GM04504 (cell line): ENCODE measurements around the gene NF1.
"Not testable (repeated sequence)": the region's sequence is repeated elsewhere in the genome, so short reads cannot be mapped to it uniquely, and the experiment has no call there.

ENCODE experiments used
- DNase-seq: peaks from one replicate; pipeline ENCODE4 v3.0.0-alpha.2; 2012; ENCODE audit warnings: low read depth

The NF1 gene

GRCh38 chr17:31078290-31078689 lies 16.5 kb upstream of the NF1 start:
- DNase-seq, result no peak

DNA sequence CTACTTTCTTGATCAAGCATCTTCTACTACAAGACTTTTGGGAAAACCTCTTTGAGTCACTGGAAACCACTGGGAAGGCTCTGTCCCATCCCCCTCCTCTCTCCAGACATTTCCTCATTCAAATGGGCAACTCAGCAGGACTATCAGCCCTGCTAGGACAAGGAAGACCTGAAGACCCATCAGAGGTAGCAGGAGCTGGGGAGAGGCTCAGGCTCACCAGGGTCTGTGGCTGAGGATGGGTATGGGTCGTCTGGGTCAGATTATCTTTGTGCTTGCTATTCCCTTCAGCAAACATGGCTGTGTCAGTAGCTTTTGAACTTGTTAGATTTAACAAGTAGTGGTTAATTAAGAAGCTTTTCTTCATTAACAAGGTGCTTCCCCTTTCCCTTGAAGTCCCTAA lies 15.0 kb upstream of the NF1 start:
- no peak for DNase-seq

- no peak for DNase-seq
These were observed 9.2 kb upstream of the NF1 start for GRCh38 chr17:31085563-31085962.

- DNase-seq, result no peak
These were observed 5.3 kb upstream of the NF1 start for GRCh38 chr17:31089471-31089870.

DNA sequence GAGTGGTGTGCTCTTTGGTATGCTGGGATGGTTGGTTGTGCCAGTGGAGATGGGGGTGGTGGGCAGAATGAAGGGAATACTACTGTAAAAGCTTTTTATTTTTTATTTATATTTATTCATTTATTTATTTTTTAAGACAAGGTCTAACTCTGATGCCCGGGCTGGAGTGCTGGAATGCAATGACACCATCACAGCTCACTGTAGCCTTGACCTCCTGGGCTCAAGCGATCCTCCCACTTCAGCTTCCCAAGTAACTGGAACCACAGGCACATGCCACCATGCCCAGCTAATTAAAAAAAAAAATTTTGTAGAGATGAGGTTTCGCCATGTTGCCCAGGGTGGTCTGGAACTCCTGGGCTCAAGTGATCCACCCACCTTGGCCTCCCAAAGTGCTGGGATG lies 4.1 kb upstream of the NF1 start:
- not testable (repeated sequence) for DNase-seq

DNA sequence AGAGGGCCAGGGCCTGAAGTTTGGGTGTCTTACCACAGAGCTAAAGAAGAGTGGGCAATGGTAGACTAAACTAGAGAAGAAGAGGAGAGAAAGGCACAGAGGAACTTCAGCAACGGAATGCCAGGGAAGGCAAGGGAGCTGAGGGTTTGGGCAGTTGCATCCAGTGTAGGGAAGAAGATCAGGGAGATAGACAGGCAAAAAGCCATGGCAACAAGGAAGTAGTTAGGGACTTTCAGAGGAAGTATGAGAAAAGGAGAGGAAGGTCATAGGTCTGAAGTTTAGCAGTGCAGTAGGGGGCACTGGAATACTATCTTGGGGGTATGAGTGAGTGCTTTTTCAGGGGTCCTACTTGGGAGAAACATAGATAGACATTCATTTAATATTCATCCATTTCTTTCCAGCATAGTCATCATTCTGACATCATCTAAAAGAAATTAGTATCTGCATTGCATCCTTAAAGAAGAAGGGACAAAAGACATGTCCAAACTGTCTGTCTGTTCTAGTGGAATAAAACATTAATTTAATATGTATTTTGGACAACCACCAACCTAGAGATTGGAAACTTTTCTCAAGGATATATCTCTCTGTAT lies 2.2 kb upstream of the NF1 start:
- DNase-seq, result no peak

DNA sequence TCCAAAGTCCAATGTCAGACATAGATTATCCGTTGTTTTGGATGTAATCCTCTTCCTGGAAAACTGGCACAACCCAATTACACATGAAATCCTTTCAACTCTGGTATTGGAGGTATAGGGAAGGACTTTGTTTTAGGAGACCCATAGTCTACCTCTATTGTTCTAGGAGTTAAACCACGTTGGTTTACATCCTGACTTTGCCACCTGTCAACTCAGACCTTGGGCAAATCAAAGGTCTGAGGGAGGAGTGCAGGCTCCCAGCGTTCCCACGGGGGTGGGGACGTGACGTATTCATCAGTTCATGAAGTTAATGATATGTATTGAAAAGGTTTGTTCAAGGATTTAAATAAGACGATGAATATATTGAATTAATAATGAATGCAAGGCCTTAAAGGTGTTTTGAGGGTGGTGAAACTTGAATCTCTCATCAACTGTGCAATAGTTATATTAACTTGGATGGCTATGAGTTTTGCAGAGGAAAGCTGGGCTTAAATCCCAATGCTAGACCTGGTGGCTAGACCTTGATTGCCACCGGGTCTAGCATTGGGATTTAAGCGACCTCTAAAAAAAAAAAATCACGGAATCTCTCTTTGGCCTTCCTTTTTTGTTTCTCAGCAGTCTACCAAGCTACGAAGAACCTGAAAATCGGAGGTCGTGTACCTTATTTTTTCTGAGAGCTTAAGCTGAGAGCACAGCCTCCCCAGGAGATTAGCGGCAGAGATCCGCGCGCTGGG lies 744 bp upstream of the NF1 start:
- no peak for DNase-seq

DNA sequence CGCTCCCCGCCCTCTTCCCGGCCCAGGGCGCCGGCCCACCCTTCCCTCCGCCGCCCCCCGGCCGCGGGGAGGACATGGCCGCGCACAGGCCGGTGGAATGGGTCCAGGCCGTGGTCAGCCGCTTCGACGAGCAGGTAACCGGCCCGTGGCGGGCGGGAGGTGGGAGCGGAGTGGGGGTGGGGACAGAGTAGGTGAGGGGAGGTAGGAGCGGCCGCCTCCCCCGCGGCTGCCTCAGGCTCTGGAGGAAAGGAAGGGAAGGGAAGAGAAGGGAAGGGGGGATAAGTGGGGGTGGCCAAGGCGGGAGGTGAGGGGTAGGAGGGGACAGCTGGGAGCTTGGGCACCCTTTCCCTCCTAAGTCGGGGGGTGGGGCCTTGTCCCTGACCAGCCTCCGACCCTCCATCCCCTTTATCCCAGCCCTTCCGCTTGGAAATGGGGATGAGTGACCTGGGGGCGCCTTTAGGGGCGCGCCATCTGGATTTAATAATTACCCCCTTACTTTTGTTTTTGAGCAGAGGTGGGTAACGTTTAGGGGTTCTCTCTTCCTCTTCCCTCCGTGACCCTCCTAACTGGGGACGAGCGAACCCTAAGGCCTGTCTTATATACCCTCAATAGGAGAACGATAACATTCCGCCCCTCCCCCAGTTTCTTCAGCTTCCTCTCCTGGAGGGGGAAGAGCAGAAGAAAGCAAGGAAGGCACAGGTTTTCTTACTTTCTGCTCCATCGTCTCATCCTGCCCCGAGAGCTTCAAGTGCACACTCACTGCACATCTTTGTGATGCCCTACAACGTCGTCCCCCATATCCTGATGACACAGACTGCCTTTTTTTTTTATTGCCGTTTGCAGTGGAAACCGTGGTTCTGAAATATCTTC lies 694 bp downstream of the NF1 start:
- DNase-seq, result no peak

DNA sequence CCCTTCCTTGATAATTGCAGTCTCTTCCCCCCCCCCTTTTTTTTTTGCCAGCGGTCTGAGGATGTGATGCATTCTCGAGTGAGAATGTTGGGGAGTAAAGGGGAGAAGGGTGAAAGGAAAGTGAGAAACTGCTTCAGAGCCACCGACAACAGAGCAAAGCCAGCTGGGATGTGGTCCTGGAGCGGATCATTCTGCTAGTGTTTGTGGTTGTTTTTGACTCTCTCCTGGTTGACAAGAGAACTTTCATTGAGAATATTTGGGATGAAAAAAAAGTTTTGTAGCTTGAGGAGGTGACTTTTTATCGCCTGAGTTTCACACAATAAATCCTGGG lies 1.3 kb downstream of the NF1 start:
- no peak for DNase-seq

- DNase-seq, result no peak
These were observed 4.2 kb downstream of the NF1 start for GRCh38 chr17:31099016-31099415.

DNA sequence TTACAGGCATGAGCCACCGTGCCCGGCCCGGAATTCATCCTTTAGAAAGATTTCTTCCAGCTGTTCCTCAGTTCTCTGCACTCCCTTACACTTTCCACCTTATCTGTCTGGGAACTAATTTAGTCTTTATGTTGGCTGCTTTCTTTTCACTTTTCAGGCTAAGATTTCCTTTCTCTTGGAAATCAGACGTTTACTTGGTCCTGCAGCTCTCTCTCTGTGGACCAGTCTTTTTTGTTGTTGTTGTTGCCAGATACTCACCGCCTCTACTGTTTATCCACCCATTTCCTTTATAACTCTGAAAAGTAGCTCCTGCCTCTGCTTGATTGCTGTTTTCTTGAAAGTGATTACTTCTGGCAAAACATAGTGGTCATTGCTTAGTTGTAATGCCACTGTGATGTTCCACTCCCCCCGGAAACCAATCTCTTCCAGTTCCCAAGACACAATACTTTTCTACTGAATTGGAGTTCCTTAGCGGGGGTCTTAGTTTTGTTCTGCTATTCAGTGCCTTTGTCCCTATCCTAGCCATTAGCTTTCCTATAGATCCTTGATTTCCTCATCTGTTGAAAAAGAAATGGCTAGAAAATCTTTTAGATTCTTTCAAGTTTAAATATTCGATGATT lies 6.2 kb downstream of the NF1 start:
- DNase-seq, result no peak

GRCh38 chr17:31101943-31102342 lies 7.2 kb downstream of the NF1 start:
- DNase-seq, result no peak

DNA sequence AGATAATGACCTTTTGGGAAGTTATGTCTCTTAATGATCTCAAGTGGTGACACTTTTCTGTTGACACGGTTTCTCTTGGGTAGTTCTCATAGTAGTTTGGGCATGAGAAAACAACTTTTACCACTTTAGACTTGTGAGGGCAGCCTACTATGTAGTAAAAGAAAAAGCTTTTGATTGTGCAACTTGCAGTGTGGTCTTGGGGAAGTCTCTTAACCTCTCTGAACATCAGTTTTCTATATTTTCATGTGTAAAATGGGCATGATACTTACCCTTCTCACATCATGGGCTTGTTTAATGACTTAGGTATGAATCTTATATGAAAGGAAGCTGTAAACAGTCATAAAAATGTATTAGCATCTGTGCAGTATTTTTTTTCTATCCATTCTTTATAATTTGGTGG lies 11.2 kb downstream of the NF1 start:
- DNase-seq, result no peak

GRCh38 chr17:31111183-31111582 lies 16.4 kb downstream of the NF1 start:
- DNase-seq, result no peak

- no peak for DNase-seq
These were observed 17.4 kb downstream of the NF1 start for GRCh38 chr17:31112001-31112661.

DNA sequence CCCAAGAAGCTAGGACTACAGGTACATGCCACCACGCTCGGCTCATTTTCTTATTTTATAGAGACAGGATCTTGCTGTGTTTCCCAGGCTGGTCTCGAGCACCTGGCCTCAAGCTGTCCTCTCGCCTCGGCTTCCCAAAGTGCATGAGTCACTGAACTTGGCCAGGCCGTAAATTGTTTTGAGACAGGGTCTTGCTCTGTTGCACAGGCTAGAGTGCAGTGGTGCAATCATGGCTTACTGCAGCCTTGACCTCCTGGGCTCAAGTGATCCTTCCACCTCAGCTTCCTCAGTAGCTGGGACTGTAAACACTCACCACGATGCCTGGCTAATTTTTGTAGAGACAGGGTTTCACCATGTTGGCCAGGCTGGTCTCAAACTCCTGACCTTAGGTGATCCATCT lies 18.6 kb downstream of the NF1 start:
- DNase-seq, result peak; percentile 73

- DNase-seq, result no peak
These were observed 19.2 kb downstream of the NF1 start for GRCh38 chr17:31113939-31114338.

DNA sequence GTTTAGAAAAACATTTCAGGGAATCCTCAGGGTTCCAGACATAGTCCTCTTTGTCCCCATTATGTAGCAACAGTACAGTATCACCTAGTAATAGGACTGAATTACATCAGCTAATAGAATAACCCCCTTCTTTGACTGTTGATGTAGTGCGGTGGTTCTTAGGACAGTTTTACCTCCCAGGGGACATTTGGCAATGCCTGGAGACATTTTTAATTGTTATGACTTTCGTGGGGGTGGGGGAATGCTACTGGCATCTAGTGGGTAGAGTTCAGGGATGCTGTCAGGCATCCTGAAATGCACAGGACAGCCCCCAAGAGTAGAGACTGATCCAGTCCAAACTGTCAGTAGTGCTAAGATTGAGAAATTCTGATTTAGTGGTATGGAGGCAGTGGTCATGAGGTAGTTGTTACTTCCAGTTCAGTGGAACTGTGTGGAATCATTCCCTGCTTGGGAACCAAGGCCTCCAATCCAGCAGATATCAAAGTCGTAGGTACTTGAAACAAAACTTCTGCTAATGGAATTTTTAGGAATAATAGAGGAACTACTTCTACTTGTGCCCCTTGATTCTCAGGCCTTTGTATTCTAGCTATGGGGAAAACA lies 20.3 kb downstream of the NF1 start:
- no peak for DNase-seq

DNA sequence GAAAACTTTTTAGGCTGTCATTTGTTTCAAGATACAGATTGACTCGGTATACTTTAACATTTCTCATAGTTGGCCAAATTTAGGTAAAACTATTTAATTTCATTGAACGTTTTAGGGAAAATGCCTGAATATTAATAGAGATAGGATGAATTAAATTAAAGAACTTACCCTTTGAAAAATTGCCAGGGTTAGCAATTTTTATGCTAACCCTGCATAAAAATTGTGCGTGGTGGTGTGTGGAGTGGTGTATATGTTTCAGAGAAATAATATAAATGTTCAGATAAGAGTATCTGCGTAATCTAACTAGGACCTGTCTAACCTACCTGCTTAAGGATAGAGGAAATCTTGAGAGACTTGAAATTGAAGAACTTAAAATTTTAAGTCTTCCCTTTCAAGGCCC lies 21.4 kb downstream of the NF1 start:
- no peak for DNase-seq

DNA sequence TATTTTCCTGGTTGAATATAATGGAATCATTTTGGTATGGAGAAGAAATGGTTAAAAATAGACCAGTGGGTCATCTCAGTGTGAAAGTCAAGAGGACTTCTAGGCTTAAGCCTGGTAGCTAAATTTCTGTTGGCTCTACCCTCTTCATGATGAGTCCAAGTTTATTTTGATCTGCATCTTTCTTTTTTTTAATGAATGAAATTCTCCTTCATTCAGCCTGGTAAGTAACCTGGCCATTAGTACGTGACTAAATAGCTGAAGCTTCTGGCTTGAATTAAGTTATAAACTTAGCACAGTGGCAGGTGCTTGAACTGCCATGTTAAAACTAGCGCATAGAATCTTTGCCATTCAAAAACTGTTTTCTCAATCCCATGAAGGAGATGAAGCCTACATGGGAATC lies 28.0 kb downstream of the NF1 start:
- no peak for DNase-seq

GRCh38 chr17:31126318-31126717 lies 31.5 kb downstream of the NF1 start:
- no peak for DNase-seq

- DNase-seq, result no peak
These were observed 33.5 kb downstream of the NF1 start for GRCh38 chr17:31128241-31128640.
